B cell (primary cell): ENCODE results near the gene KLHL33. TPM values are rescaled to one million over a fixed set of nuclear protein-coding genes. Genes with fewer than 3 reads are reported as not detected.
A peak's percentile ranks its signal among the peaks of the same experiment; 100 is the strongest.

Source experiments
- ATAC-seq: fragments of 200-7000 bp; cut with Tn5 transposase; one replicate; pipeline ENCODE4 v1.10.0; 2021; ENCODE audit warnings: low read depth, mild to moderate bottlenecking, moderate number of reproducible peaks, moderate library complexity
- CTCF ChIA-PET: fragments of 350-600 bp; sonication (Branson Sonifier 250); formaldehyde crosslinking; loops from one replicate; lab custom pipeline; 2021; ENCODE audit warnings: antibody characterized with exemption, inconsistent platforms; lab: Charles Lee
- POLR2A ChIA-PET: fragments of 350-600 bp; sonication (Branson Sonifier 250); formaldehyde crosslinking; loops from one replicate; lab custom pipeline; 2021; ENCODE audit warnings: antibody characterized with exemption; lab: Charles Lee
- DNase-seq: peaks from one replicate; pipeline ENCODE4 v3.0.0; 2013
- H2AFZ ChIP-seq: 2 replicates; pipeline ENCODE4 v1.6.1; 2012; ENCODE audit warnings: mild to moderate bottlenecking, low read depth, low read length; ENCODE audit not compliant: insufficient read depth, poor library complexity, severe bottlenecking
- H3K27ac ChIP-seq, 2 donors: 1 replicate in 1 of 2; 2 replicates in 1 of 2; pipeline ENCODE4 v1.5.1; 2012 to 2013; ENCODE audit warnings: low read length in 2 of 2, mild to moderate bottlenecking in 2 of 2, moderate library complexity in 1 of 2
- H3K27me3 ChIP-seq, 4 experiments: fragments of 200-600 bp in 1 of 4; sonication (generic) in 1 of 4; replicated peaks in 1 of 4; 1 replicate in 2 of 4; 2 replicates in 2 of 4; pipeline versions ENCODE4 v1.6.1 to v1.7.0; 2013 to 2016; ENCODE audit warnings: low read length in 3 of 4, mild to moderate bottlenecking in 2 of 4, mixed read lengths in 1 of 4, moderate library complexity in 1 of 4; ENCODE audit not compliant: insufficient read depth in 4 of 4, control insufficient read depth in 3 of 4; ENCODE audit errors: control extremely low read depth in 1 of 4
- H3K36me3 ChIP-seq, 2 experiments: replicated peaks in 1 of 2; 1 replicate in 1 of 2; 2 replicates in 1 of 2; pipeline versions ENCODE4 v1.6.1 to v1.7.1; 2013; ENCODE audit warnings: low read length in 1 of 2; ENCODE audit not compliant: insufficient read depth in 2 of 2, control insufficient read depth in 1 of 2; ENCODE audit errors: control extremely low read depth in 1 of 2, extremely low read depth in 1 of 2
- H3K4me1 ChIP-seq, 2 donors: fragments of 200-600 bp in 1 of 2; sonication (generic) in 1 of 2; 1 replicate in 1 of 2; 2 replicates in 1 of 2; pipeline versions ENCODE4 v1.5.1 to v1.6.1; 2013 to 2017; ENCODE audit warnings: low read length in 2 of 2; ENCODE audit not compliant: control insufficient read depth in 2 of 2, insufficient read depth in 2 of 2
- H3K4me2 ChIP-seq: replicated peaks from 2 replicates; pipeline ENCODE3; 2012; ENCODE audit warnings: mild to moderate bottlenecking, low read depth, low read length; ENCODE audit not compliant: poor library complexity, severe bottlenecking
- H3K4me3 ChIP-seq, 5 experiments: fragments of 200-600 bp in 1 of 5; sonication (generic) in 1 of 5; 1 replicate in 3 of 5; 2 replicates in 2 of 5; pipeline versions ENCODE4 v1.5.1 to v1.7.0; 2011 to 2016; ENCODE audit warnings: low read length in 4 of 5, mild to moderate bottlenecking in 4 of 5, low read depth in 2 of 5, control low read depth in 1 of 5, moderate library complexity in 1 of 5; ENCODE audit not compliant: insufficient read depth in 1 of 5; ENCODE audit errors: control extremely low read depth in 1 of 5, extremely low read depth in 1 of 5
- H3K79me2 ChIP-seq: fragments of 200-600 bp; sonication (generic); one replicate; pipeline ENCODE4 v1.6.0; 2016; ENCODE audit warnings: low read length; ENCODE audit not compliant: control insufficient read depth, insufficient read depth
- H3K9ac ChIP-seq: fragments of 200-600 bp; sonication (generic); 2 replicates; pipeline ENCODE4 v1.6.1; 2017; ENCODE audit warnings: mild to moderate bottlenecking, low read length, moderate library complexity
- H3K9me3 ChIP-seq, 3 donors: one replicate each; pipeline versions ENCODE4 v1.6.1 to v1.7.1; 2013; ENCODE audit warnings: low read length in 2 of 3; ENCODE audit not compliant: control insufficient read depth in 2 of 3, insufficient read depth in 1 of 3; ENCODE audit errors: control extremely low read depth in 1 of 3
- H4K20me1 ChIP-seq: 2 replicates; pipeline ENCODE4 v1.6.0; 2012; ENCODE audit warnings: mild to moderate bottlenecking, low read length; ENCODE audit not compliant: insufficient read depth, control insufficient read depth, poor library complexity, severe bottlenecking
- H3K27ac Mint-ChIP-seq: one replicate; pipeline ENCODE4 v1.8.0; 2021; ENCODE audit warnings: mixed read lengths
- H3K27me3 Mint-ChIP-seq: one replicate; pipeline ENCODE4 v1.8.0; 2021; ENCODE audit warnings: mixed read lengths
- H3K4me1 Mint-ChIP-seq: one replicate; pipeline ENCODE4 v1.8.0; 2021; ENCODE audit warnings: mixed read lengths
- H3K4me3 Mint-ChIP-seq: one replicate; pipeline ENCODE4 v1.8.0; 2021; ENCODE audit warnings: mixed read lengths
- H3K9me3 Mint-ChIP-seq: one replicate; pipeline ENCODE4 v1.8.0; 2022; ENCODE audit warnings: mixed read lengths; ENCODE audit not compliant: insufficient read depth
- CTCF ChIP-seq: fragments of 200-600 bp; IDR thresholded peaks from one replicate; pipeline ENCODE4 v1.8.0; 2022; ENCODE audit warnings: antibody characterized with exemption, mild to moderate bottlenecking
- EZH2 ChIP-seq: IDR thresholded peaks from 2 replicates; pipeline ENCODE4 v1.6.1; 2012; ENCODE audit warnings: borderline replicate concordance, low read depth, mild to moderate bottlenecking, moderate library complexity, low read length; ENCODE audit not compliant: insufficient read depth, poor library complexity, severe bottlenecking
- WGBS: methylation state at CpG from one replicate; pipeline ENCODE4 v1.1.5; 2013; ENCODE audit warnings: missing lambda C conversion rate; ENCODE audit not compliant: insufficient coverage; 5-methylcytosine and 5-hydroxymethylcytosine counted together
- intact Hi-C: fragments of 100-400 bp; cut with micrococcal nuclease; formaldehyde crosslinking; loops from one replicate; pipeline ENCODE4 v1.10.0; 2022
- polyA plus RNA-seq: library from polyadenylated mRNA; depleted of rRNA; stranded (reverse); fragments of >200 nt; gene quantifications from 2 replicates; pipeline ENCODE4 v1.2.3, GENCODE V29; 2012
- total RNA-seq, 2 donors: library from RNA; stranded (reverse); fragments of 120-200 nt in 1 of 2; gene quantifications; 1 replicate in 1 of 2; 2 replicates in 1 of 2; pipeline versions ENCODE4 v1.2.3 to v1.2.4, GENCODE V29; 2013 to 2022

The KLHL33 gene
- total and polyA plus RNA-seq, 2 donors (not counting 1 experiment from before 2014, with no cell fraction given) = 0.20 to 0.25 TPM

DNA sequence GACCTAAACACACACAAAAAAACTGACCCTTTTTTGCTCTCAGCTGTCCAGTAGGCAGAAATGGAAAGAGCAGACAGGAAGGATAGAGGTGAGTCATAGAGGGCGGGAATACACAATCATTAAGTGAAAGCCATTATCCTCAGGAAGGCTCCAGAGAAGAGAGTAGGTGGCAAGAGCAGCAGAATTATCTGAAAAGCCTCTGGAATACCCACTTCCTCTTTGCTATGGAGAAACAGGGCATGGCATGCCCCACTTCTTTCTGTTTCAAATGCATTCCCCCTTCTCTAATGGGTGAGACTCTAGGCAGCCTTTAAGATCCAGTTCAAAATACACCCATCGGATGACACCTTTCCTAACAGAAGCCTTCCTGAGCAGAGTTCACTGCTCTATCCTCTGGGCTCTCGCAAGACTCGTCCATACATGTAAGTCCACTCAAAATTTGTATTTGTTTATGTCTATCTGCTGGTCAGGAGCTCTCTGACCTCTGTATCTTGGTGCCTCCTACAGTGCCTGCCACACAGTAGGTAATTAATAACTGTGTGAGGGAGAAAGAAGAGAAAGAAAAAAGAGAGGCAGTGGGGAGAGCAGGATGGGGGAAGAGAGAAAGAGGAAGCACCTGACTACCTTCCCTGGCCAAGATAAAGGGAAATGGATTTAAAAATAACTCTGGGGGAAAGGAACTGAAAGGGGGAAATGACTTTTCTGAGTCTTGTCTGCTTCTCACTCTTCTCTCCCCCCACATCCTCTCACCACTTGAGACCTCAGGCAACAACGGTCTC is 8.5 kb downstream of the KLHL33 start:
- Histone ChIP-seq H3K27ac (peak overlapping the region; percentile 89), H3K4me2 (peak overlapping the region; percentile 71), H3K4me3 (peak overlapping the region; percentile 4 to 46 (median 29)), H3K9me3 (peaks cover 0 to 11% (median 0%) of the 10 kb centered on the region in 3 donors), H3K4me1 (peaks cover 41 to 49% of the 10 kb centered on the region in 2 donors), H3K27me3 (no peaks in the 10 kb centered on the region), H2AFZ (peak overlapping the region; percentile 74), H3K36me3 (no peaks in the 10 kb centered on the region), H4K20me1 (no peaks in the 10 kb centered on the region), H3K79me2 (peaks cover 10% of the 10 kb centered on the region), H3K9ac (peak overlapping the region; percentile 46)
- peak overlapping the region; percentile 83 for H3K4me3 Mint-ChIP-seq
- ChIA-PET CTCF (interaction anchor here (0.6 to 3.6 kb wide), 4 partner anchors 12 to 99 kb away, joined by 3 to 24 read pairs (median 4); no protein-coding TSS in a partner anchor), POLR2A (no interaction called here)
- no peak for TF ChIP-seq EZH2
- TF ChIP-seq CTCF = no peak
- H3K27me3 Mint-ChIP-seq = no peaks in the 10 kb centered on the region
- peaks cover 60% of the 10 kb centered on the region for H3K4me1 Mint-ChIP-seq
- H3K9me3 Mint-ChIP-seq = no peaks in the 10 kb centered on the region
- 0% methylated on average over 1 of the region's 5 CpGs for WGBS
- DNase-seq (peak; percentile 79), ATAC-seq (peak; percentile 76)
- intact Hi-C loops = loop anchor here (1.0 kb wide), 1 partner anchor 14 kb away; no protein-coding TSS in a partner anchor
- peak overlapping the region; percentile 98 for H3K27ac Mint-ChIP-seq

- Histone ChIP-seq H2AFZ (no peak overlapping the region), H3K36me3 (no peaks in the 10 kb centered on the region), H4K20me1 (no peaks in the 10 kb centered on the region), H3K4me2 (no peak overlapping the region), H3K9me3 (peaks cover 0 to 8% (median 0%) of the 10 kb centered on the region in 3 donors), H3K4me1 (peaks cover 34 to 40% of the 10 kb centered on the region in 2 donors), H3K27me3 (no peaks in the 10 kb centered on the region), H3K4me3 (no peak overlapping the region), H3K9ac (no peak overlapping the region), H3K79me2 (peaks cover 8% of the 10 kb centered on the region), H3K27ac (no peak overlapping the region)
- 0% methylated on average over 1 of the region's 2 CpGs for WGBS
- no peaks in the 10 kb centered on the region for H3K27me3 Mint-ChIP-seq
- H3K4me3 Mint-ChIP-seq = no peak overlapping the region
- peak overlapping the region; percentile 47 for H3K27ac Mint-ChIP-seq
- H3K4me1 Mint-ChIP-seq = peaks cover 48% of the 10 kb centered on the region
- no peak for DNase-seq
- no peaks in the 10 kb centered on the region for H3K9me3 Mint-ChIP-seq
- intact Hi-C loops = no loop called here
- ChIA-PET POLR2A (interaction anchor here (1.6 kb wide), 1 partner anchor 30 kb away, joined by 4 read pairs; the partner anchor contains the start of genes APEX1 and OSGEP), CTCF (interaction anchor here (0.7 to 4.2 kb wide), 4 partner anchors 10 to 1086 kb away, joined by 3 to 35 read pairs (median 4); partner anchors contain the start of genes METTL3 and TEP1)
- TF ChIP-seq EZH2 = no peak
- no peak for TF ChIP-seq CTCF
- no peak for ATAC-seq
Observed at GRCh38 chr14:20424851-20425250, 11.1 kb downstream of the KLHL33 start.
